NCI-H1436 treated with DMSO at 0.1 percent for 48 hours (cell line): ENCODE data around the gene CNST.
"Not testable (repeated sequence)": the region's sequence is repeated elsewhere in the genome, so short reads cannot be mapped to it uniquely, and the experiment has no call there.

Experiments
- DNase-seq: peaks from one replicate; lab custom pipeline; 2025; lab: John Stamatoyannopoulos, UW

The CNST gene

DNA sequence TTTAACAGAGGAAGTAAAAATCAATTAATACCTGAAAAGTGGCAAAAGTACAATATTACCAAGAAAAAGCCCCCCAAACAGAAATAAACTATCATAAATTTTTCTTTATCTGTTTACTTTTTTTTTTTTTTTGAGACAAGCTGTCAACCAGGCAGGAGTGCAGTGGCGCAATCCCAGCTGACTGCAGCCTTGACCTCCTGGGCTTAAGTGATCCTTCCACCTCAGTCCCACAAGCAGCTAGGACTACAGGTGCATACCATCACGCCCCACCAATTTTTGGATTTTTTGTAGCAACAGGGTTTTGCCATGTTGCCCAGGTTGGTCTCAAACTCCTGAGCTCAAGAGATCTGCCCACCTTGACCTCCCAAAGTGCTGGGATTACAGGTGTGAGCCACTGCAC is 8.2 kb upstream of the CNST start:
- DNase-seq = no peak

DNA sequence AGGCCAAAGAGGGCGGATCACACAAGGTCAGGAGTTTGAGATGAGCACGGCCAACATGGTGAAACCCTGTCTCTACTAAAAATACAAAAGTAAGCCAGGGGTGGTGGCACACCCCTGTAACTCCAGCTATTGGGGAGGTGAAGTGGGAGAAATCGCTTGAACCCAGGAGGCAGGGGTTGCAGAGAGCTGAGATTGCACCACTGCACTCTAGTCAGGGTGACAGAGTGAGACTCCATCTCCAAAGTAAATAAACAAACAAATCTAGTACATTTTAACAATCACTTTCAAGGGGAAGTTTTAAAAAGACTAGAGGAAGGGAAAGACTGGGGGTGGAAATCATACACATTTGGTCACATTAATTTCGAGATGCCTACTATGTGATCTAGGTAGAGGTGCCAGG is 6.9 kb upstream of the CNST start:
- DNase-seq = no peak

DNA sequence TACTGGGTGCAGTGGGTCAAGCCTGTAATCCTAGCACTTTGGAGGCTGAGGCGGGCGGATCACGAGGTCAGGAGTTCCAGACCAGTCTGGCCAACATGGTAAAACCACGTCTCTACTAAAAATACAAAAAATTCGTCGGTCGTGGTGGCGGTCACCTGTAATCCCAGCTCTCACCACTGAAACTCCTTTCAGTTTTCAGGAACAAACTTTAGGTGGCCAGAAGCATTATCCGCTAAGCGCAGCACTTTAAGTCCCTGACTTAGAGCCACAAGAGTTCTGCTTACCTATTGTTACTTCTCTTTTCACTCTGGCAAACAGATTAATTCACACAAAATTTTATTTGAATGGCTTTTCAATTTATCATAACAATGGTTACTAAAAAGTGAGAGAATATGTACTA is 5.4 kb upstream of the CNST start:
- not testable (repeated sequence) for DNase-seq

DNA sequence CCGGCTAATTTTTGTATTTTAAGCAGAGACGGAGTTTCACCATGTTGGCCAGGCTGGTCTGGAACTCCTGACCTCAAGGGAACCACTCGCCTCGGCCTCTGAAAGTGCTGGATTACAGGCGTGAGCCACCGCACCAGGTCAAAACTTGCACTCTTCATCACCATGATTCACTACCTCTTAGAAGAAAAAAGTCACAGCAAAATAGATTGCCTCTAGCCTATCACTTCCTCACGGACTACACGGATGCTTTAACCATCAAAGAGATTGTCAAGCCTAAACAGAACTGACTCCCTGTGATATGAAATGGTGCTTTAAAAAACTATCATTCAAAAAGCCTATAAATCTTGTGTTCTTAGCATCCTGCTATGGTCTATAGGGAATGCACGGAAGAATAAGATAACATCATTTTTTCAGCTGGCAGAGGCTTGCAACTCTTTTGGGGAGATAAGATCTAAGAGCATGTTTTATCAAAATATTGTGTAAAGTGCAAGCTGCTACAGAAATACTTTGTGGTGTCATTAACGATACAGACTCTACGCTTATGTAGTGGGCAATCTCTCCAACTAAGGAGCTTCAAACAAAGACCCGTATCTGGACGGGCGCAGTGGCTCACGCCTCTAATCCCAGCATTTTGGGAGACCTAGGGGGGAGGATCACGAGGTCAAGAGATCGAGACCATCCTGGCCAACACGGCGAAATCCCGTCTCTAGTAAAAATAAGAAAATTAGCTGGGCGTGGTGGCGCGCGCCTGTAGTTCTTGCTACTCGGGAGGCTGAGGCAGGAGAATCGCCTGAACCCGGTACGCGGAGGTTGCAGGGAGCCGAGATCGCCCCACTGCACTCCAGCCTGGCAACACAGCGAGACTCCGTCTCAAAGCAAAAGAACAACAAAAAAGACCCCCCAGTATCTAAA is 1.2 kb upstream of the CNST start:
- DNase-seq = no peak

DNA sequence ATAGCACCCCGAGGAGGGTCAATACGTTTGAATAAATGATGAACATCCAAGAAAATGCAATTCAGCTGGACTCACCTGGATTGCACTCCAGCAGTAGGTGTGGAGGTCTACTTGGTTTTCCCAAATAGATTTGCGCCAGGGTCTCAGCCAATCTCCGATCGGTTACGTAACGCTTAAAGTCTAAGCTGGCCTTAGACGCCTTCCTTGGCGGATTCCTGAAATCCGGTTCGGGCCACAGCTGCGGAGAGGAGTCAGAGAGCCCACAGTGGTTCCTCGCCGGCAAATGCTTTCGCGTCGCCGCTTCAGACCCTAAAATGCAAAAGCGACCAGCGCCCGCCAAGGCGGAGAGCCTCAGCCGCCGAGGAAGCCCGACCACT is 517 bp upstream of the CNST start:
- DNase-seq = no peak

DNA sequence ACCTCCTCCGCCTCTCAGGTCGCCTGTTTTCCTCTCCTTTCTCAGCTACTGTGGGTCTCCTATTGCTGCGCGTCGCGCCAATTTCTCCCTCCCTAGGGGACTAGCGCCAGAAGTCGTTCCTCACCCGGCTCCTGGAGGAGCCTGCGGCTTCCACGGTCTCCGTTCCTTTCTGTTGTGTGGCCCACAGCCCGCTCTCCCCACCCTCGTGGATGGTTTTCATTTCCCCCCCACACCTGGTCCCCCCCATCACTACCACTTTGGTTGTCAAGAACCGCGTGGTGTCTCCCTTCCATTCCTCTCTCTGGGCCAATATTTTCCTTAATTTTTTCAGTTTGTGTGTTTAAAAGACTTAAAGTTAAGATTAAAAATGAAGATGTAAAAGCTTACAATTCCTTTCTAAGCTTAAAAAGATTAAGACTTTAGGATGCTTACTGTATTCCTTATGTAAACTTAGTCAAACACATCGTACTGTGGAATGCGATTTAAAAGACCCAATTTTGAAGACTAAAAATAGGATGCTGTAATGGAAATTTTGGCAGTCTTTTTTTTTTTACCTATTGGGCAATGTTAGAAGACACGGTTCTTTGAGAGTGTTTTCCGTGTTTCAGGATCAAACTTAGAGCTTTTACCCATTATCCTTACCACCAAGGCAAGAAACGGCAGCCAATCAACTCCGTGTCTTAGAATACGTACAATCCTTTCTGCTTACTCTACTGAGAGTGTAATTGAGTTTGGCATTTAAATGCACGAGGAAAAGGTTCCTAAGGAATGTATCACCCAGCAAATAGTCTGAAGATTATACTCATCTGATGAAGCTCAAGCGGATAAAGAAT is 773 bp downstream of the CNST start:
- DNase-seq = no peak

DNA sequence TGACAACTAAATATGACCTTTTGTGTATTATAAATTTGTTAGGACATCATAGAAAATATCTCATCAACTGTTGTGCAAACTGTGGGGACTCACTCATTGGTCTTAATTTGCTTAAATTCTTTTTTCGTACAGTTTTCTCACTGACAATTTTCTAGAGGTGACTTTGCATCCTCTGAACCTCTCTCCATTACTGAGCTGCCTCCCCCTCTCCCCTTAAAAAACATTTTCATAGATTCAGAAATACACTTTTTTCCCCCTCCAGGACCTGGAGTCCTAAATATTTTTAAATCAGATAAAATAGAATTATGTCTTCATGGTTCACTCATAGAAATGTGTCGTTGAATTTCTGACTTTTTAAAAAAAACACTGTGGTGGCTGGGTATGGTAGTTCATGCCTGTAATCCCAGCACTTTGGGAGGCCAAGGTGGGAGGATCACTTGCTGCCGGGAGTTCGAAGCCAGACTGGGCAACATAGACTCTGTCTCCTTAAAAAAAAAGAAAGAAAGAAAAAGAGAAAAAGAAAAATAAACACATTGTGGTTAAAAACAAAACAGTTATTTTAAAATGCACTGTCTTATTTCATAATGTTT is 1.5 kb downstream of the CNST start:
- no peak for DNase-seq

DNA sequence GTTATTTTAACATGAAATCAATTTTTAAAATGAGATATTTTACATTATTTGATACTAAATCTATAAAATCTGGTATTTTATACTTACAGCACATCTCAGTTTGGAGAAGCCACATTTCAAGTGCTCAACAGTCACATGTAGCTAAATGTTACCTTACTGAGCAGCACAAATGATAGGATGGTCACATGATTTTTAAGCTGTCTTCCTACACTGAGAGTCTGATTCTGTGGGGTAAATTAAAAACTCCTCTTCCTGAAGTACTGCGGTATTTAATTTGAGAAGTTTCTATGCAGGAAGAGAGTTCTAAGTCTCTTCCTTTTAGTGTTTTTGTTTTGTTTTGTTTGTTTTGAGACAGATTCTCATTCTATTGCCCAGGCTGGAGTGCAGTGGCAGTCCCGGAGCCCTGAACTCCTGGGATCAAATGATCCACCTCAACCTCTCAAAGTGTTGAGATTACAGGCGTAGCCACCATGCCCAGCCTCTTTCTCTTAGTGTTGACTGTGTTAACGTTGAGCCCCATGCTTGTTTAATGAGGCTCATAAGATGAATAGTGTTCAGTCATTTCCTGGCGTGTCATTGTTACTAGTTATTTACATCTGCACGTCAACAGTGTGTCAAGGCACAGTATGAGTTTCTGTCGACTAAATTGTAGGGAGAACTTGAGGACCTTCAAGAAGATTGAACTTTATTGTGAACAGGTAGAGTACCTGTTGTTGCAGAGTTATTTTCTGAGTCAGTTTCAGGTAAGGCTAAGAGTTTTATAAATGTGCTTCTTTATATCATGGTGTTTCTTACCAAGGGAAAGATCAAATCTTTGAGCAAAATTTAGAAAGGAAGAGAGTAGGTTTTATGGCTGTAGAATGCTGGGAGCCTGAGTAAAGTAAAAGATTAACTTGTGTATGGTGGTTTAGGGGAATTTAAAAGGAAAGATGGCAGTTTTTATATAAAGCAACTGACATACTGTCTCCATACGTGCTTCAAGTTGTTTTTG is 3.3 kb downstream of the CNST start:
- no peak for DNase-seq

DNA sequence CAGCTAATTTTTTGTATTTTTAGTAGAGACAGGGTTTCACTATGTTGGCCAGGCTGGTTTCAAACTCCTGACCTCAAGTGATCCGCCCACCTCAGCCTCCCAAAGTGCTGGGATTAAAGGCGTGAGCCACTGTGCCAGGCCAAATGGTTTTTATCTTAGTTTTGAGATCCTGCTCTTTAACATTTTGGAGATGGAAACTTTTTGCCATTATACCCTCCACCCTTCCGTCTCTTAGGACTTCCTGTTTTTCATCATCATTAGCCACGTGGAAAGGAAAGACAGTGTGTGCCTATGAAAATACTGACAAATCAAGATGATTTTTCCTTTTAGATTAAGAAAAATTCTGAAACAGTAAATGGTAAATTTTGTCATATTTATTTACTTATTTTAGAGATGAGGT is 5.1 kb downstream of the CNST start:
- DNase-seq = not testable (repeated sequence)

DNA sequence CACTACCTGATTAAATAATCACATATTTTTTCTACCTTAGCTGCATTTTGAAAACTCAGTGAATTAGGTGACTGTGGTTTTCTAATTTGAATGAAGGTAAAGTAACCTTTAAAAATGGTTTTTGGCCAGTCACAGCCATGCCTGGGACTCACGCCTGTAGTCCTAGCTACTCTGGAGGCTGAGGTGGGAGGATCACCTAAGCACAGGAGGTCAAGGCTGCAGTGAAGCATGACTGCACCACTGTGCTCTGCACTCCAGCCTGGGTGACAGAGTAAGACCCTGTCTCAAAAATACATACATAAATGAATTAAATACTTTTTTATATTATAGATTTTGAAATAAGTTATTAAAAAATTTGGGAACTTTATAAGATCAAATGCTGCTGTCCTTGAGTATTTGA is 5.7 kb downstream of the CNST start:
- no peak for DNase-seq

DNA sequence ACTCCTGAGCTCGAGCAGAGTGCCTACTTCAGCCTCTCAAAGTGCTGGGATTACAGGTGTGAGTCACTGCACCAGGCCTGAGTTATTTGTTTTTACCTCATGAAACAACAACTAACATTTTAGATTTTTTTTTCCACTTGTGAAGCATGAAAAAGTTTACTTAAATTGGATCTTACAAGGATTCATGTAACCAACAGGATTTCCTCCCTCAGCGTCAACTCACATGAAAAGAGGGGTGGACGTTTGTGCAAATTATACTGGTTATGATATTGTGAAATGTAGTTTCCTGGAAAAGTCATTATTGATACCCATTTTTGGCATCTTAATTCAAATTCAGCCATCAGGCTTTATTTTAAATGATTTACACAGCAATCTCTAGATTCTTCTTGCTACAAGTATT is 6.5 kb downstream of the CNST start:
- no peak for DNase-seq

DNA sequence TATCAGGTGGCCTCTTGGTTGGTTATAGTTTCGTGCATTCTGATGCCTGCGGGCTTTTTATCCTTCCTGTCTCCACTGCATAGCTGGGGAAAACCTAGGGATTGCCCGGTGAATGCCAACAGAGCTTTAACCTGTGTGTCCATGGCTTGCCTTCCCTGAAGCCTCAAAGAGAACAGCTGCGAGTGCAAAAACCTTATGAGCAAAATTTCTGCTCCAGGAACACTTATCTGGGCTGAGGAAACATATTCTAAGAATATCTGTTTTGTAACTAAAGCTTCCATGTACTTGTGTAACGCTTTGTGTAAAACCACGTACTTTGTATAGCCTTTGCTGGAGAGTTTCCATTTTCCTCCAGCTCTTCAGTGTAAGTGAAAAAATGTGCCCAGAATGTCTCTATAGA is 7.2 kb downstream of the CNST start:
- DNase-seq = no peak

DNA sequence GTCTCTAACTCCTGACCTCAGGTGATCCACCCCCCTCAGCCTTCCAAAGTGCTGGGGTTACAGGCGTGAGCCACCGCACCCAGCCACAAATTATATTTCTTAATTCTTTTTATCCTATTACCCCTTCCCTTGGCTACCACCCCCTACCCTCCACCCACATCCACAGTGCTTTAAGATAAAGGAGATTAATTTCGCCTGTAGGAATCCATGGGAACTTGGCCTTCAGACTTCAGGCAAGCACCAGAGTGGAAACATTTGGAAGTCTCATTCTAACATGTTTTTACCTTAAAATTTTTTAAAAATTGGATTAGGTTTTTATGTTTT is 10.4 kb downstream of the CNST start:
- DNase-seq = no peak

DNA sequence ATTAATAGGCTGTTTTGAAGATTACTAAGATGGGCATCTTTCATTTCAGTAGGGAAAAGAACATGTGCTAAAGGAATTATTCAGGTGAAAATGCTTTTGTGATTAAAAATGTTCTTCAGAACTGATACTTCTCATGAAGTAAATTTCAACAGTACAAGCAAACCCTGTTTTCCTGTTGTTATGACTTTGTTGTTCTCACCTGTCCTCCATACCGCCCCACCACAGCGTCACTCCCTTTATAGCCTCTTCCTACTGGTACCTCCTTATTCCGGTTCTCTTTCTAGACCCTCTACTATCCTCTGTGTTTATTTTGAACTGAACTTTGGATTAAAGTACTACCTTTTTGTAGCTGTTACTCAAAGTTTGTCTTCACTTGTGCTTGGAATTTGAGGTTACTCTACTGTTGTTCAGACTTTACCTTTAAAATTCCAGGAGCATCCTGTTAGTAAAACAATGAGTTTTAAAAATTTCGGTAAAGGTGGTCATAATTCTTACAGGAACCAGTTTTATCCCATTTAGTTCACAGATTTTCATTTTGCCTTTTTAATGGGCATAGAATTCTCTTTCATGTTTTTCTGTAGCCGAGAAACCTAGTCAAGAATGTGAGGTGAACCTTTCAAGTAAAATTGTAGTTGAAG is 10.9 kb downstream of the CNST start:
- DNase-seq = no peak

DNA sequence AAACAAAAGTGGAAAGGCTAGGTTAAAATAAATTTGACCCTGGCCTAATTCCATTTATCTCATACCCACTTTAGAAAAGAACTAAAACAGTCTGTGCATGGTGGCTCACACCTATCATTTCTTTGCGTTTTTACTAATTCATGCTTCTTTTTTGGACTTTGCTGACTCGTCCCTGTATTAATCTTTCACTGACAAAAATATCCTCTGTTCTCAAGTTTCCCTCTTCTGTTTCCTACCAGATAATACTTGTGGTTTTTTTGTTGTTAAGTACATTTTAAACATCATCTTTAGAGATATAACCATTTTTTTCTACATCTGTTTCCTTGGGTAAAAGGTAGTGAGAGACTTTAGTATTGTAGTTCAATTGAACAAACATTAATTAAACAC is 11.5 kb downstream of the CNST start:
- DNase-seq = no peak

DNA sequence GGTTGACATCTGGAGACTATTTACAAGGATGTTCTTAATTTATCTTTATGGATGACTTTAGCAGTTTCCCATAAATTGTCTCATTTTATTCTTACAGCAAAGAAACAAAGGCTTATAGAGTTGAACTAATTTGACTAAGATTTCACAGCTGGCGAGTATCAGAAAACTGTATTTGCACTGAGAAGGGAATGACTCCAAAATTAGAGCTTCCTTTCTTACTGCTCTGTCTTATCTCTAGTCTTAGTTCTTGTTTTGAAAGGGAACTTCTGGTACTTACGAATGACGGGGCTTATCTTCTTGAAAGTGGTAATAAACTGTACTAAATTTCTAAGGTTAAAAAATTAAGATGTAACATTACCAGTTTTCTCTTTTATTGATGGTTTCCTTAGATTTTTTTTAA is 13.6 kb downstream of the CNST start:
- DNase-seq = no peak

DNA sequence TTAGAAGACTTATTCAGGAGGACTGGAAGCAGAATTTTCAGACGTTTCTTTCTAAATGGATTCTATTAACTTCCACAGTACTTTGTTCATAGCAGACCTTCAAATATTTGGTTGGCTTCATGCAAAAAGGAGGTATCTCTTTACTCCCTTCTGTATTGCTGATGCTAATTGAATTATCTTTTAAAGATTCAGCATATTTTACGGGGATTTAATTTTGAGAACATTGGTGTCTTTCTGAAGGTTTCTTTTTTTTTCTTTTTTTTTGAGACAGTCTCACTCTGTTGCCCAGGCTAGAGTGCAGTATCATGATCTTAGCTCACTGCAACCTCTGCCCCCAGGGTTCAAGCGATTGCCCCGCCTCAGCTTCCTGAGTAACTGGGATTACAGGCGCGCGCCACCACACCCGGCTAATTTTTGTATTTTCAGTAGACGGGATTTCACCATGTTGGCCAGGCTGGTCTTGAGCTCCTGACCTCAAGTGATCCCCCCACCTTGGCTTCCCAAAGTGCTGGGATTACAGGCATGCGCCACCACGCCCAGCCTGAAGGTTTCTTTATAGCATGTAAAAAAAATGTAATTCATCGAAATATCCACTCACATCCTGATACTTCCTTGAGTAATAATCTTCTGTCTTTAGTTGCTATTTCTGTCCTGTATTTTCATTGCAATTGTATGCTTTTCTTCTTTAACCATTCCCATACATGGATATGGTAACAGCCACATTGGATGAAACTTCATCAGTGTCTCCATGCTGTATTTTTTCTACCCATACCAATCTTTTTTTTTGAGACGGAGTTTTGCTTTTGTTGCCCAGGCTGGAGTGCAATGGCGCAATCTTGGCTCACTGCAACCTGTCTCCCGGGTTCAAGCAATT is 14.5 kb downstream of the CNST start:
- DNase-seq = no peak

DNA sequence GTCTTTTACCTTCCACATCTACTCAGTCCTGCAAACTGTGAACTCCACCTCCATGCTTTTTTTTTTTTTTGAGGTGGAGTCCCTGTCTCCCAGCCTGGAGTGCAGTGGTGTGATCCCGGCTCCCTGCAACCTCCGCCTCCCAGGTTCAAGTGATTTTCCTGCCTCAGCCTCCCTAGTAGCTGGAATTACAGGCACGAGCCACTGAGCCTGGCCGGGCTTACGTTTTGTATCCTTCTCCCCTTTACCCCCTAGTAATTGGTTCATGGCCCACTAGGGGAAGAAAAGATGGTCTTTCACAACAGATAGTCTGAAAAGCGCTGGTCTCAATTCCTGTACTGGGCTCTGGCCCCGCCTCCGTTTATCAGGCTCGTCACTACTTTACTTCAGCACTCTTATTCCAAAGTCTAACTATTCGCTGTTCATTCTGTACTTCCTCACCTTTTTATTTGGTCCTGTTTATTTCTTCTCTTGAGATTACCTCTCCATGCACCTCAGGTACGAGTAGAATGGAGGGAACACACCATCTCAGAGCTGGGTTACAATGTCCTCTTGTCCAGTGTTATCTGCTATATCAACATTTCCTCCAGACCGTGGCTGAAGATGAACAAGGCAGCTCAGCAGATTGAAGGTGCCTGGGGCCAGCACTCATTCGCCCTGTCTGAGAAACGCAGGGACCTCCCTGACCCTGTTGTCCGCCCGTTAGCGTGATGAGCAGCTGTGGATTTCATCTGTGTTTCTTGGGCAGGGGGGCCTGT is 16.2 kb downstream of the CNST start:
- no peak for DNase-seq

DNA sequence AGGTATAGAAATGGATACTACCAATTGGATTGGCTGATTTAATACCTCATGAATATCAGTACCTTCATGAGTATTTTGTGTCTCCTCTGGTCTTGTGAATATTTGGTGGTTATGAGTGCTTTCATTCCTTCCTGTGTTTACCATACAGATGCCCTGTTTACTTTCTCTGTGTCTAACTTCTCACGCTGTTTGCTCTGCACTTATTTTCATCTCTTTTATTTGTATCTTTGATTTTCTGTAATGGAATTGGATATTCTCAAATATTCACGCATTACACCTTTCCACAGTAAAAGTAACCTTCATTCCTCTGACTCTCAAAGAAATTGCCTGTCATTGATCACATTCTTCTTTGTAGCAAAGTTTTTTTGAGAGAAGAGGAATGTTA is 16.8 kb downstream of the CNST start:
- no peak for DNase-seq
